Superior temporal gyrus (tissue), 1 donor: Measurements from ENCODE around the gene ID4.

Experiments
- DNase-seq: peaks from one replicate; pipeline ENCODE4 v3.0.0-alpha.2; 2016; ENCODE audit errors: extremely low spot score

Gene ID4

DNA sequence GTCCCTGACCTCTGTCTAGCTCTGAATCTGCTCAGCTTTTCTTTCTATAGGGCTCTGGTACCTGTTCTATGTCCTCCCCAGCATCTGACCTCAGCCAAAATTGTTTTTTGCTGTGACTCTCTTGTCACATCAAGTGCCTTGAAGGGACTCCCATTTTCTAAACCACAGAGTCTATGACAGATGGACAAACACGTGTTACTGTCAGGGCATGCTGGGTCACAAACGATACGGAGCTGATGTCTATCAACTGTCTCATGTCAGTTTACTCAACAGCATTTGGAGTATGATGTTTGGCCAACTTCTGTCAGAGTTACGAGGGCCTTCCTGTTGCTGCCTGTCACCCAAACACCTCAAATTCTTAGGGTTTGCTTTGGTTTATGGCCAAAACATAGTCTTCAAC is 20.5 kb downstream of the ID4 start:
- DNase-seq, result no peak

DNA sequence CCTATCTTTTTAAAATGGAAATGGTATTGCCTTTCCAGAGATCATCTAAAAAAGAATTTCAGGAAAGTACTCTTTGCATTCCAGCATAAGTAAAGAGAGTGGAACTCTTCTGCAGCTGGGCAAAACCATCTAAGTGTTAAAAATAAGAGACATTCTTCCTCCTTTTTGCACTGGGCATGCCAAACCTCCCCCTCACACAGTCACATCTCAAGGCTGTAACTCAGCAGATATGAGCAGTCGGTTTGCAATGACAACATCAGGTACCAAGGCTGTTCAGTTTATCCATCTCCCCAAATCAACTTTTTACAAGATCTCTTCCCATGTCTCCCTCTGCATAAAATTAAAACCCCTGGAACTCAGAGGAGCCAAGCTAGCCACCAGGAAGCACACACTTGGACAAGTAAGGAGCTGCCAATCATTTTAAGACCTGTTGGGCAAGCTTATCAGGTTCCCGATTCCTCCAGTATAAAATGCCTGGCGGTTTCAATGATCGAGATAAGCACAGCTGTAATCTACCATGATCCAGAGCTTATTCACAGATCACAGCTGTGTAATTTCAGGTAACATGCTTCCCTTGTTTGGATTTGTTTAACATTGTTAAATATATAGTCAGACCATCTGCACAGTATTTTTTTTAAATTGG is 23.2 kb downstream of the ID4 start:
- DNase-seq, result no peak

DNA sequence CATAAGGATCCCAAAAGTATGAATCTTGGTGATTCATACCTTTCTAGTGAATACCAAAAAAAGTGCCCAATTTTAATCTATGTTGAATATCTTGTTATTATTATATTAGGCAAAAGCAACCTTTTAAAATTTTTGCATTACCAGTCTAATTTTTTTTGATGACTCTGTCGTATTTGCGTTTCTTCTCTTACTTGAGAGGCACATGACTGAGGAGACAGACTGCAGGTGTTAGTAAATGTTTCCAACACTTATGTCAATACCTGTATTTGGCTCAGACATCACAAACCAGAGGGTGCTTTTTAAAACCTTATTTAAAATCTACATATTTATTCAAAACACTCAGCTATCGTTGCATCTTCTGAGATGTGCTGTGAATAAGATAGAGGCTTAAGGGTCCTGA is 27.1 kb downstream of the ID4 start:
- no peak for DNase-seq

DNA sequence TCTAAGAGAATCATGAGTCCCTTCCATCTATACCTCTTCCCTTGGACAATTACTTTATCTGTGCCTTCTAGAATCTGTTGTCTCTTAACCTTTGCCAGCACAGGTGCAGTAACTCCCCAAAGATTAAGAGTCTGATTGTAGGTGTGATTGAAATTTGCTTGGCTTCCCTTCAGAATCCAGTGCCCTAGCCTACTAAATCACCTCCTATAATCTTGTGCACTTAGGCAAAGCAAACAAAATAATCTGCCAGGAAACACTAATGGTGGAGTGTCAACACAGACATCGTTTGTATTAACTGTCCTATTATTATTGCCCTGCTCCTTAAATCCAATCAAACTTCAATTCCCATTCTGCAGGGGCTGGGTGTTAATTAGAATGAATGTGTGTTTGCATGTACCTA is 28.0 kb downstream of the ID4 start:
- no peak for DNase-seq

DNA sequence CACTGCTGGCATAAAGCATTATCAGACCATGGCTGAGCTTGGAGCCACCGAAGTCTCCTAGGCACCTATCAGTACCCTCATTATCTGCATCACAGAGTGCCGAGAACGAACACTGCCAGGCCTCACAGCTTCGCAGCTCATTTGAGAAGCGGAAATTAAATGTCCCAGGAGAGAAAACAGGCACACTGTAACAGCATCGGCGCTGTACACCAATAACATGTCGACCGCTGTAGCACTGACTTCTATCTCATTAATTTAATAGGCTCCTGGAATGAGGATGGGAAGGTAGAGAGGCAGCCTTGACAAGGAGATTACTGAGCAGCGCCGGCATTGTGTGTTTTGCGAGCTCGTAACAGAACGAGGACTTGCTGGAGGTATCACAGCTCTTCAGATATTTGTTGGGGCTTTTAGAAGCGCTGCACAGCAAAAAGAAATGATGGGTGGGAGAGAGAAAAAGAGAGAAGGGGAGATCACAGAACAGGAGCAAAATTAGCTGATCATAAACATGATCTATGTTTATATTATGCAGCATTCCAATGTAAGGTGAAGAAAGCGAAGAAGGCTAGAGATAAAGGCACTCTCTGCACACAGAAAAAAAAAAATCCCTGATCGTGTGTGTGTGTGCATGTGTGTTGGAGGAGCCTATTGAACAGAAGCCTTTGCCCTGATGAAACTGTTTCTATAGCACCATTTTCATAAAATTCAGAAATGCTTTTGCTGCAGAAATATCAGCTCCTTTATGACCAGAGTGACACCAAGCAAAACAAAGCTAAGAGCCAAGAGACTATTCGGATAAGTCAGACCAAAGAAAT is 29.2 kb downstream of the ID4 start:
- DNase-seq, result no peak

DNA sequence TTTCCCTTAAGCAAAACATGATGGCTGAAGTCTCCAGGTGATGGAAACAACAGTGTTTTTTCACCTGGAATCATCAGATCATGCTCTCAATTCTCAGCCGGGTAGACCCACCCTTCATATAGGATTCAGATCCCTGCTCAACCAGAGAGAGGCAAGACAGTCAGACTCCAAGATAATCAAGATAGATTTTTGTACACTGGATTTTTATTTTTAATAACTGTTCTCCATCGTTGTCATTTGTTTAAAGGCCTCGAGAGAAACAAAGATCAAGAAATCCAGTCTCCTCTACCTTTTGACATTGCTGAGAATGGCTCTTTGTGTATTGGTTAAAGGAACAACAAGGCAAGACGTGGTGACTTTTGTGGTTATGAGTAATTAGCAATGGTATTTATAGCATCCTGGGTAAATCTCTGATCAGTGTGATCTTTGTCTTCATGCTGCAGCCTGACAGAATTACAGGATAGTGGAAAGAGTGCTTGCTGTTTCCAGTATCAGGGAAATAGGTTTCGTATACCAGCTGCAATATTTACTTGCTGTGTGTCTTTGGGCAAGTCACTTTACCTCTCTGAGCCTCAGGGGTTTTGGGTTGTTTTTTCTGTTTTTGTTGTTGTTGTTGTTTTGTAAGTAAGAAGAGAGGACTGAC is 29.9 kb downstream of the ID4 start:
- DNase-seq, result no peak

DNA sequence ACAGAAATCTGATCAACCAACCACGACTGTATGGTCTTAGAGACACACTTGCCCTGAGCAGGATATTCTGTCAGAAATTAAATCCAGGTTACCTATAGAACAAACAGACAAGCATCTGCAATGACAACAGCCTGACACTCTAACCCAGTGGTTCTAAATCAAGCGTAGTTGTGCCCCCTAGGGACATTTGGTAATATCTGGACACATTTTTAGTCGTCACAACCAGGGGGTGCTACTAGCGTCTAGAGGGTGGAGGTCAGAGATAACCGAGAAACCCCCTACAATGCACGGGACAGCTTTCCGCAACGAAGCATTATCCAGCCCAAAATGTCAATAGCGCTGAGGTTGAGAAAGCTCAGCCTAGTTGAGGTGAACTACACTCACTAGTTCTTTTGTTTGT is 32.3 kb downstream of the ID4 start:
- DNase-seq, result no peak

DNA sequence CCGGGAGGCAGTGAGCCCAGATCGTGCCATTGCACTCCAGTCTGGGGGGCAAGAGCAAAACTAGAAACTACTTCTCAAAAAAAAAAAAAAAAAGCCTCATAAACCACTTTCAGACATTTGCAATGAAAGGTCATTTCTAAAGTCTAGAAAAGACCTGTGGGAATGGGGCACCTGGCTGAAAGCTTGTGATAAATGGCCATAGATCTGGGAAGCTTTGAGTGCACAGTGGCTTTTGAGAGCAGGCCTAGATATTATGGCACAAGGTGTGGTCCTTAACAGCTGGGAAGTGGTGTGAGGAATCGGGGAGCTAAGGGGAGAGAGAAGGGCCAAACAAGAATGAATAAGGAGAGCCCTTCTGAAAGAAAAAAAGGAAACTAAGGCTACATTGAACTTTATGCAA is 33.2 kb downstream of the ID4 start:
- DNase-seq, result no peak

DNA sequence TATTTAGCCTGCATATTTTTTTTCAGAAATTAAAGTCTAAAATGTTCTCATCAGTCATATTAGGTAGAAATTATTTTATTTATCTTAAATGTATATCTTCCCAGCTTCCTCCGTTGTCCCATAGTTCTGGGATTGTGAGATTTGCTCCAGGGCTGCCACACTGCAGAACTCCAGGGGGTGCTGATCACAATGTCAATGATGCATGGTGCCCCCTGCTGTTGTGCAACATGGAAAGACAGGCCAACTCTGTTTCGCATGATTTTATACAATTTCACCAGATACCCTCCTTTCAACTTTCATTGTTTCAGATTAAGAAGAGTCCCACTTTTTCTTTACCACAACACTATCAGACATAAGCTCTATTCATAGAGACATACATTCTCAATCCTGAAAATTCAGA is 35.9 kb downstream of the ID4 start:
- no peak for DNase-seq

DNA sequence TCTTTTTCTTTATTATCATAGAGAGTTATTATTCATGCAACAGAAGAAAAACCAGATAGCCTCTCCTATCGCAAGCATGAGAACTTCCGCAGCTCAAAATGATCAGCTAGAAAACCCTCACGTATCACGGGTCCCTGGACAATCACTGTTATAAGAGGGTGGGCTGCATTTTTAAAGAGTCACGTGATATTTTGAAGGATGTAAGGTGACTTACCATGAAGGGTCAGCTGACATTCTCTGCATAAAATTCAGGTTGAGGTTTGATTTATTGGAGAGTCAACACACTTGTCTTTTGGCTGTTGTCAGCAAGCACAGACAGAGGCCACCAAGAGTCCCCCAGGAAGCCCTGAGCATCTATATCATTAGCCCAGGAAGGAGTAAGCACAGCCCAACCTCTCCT is 39.5 kb downstream of the ID4 start:
- no peak for DNase-seq

DNA sequence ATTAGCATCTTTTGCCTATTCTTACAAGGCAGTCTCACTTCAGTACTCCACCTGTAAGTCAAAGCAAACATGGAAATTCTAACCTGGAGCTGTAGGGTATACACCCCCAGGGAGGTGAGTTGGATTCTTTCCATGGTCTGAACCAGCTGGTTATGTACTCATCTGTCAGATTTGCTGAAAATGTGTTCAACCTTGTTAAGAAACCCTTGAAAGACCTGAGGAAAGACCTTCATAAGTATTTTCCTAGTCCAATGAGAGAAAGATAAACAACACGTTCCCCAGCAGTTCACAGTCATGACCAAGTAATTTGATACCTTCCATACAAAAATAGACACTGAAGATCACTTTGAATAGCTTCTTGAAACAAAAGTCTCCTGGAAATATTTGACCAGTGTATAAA is 42.5 kb downstream of the ID4 start:
- no peak for DNase-seq

DNA sequence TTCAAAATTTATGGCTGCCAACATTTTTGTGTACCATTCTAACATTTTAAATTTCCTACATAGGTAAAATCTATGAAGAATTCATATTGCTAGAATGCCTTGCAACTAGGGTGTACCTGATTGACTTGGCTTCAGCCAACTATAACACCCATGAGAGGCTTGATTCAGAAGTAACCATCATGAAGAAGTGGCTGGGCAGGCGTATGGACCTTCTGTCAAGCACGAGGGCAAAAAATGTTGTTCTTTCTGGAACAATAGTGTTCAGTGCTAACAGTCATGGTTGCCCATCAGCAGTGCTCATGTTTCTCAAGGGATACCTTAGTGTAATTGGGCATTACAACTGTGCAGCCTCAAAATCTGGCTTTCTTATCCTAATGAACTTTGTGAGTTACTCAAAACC is 42.9 kb downstream of the ID4 start:
- no peak for DNase-seq

DNA sequence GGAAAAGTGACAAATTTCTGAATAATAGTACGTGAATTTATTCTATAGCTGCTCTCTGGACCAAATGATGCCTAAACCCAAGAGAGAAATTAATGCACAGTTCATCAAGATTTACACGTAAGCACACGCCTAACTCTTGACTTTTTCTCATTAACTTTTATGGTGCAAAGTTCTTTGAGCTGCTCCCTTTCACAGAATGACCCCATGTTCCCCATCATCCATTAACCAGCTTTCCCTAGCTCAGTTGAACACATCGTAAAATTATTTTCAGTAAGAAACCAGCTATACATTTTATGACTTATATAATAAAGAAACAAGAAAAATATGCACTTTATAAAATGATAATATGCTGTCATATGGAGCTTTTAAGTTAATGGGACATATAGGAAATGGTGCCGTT is 54.3 kb downstream of the ID4 start:
- DNase-seq, result no peak
